Fibroblast of the aortic adventitia (primary cell): ENCODE measurements around the gene OGDH. TPM values are rescaled to one million over a fixed set of nuclear protein-coding genes. Genes with fewer than 3 reads are reported as not detected.
A peak's percentile ranks its signal among the peaks of the same experiment; 100 is the strongest.

ENCODE experiments used
- DNase-seq: peaks from one replicate; pipeline ENCODE4 v3.0.0-alpha.2; 2010; ENCODE audit warnings: low read depth
- H3K4me3 ChIP-seq: 2 replicates; pipeline ENCODE4 v1.5.1; 2011; ENCODE audit warnings: low read depth, mild to moderate bottlenecking, control low read depth, low read length, moderate library complexity
- CTCF ChIP-seq: IDR thresholded peaks from 2 replicates; pipeline ENCODE4 v1.5.1; 2011; ENCODE audit warnings: mild to moderate bottlenecking, low read length, control low read depth, inconsistent platforms; ENCODE audit not compliant: insufficient read depth
- total RNA-seq: library from RNA; depleted of rRNA; stranded (reverse); fragments of >200 nt; gene quantifications from 2 replicates; pipeline ENCODE4 v1.2.3, GENCODE V29; 2012; ENCODE audit warnings: low replicate concordance

Gene OGDH
- total RNA-seq, 1 donor = 85.6 TPM

- H3K4me3 ChIP-seq = no peak overlapping the region
- DNase-seq = no peak
- no peak for TF ChIP-seq CTCF
Observed at GRCh38 chr7:44618045-44618444, 11.6 kb downstream of the OGDH start.

GRCh38 chr7:44618753-44619152, 12.3 kb downstream of the OGDH start:
- H3K4me3 ChIP-seq = no peak overlapping the region
- TF ChIP-seq CTCF = no peak
- DNase-seq = no peak

GRCh38 chr7:44621034-44621749, 14.8 kb downstream of the OGDH start:
- DNase-seq = peak; percentile 54
- TF ChIP-seq CTCF = no peak
- H3K4me3 ChIP-seq = no peak overlapping the region

GRCh38 chr7:44621750-44622103, 15.3 kb downstream of the OGDH start:
- DNase-seq = no peak
- H3K4me3 ChIP-seq = no peak overlapping the region
- no peak for TF ChIP-seq CTCF

- no peak overlapping the region for H3K4me3 ChIP-seq
- no peak for TF ChIP-seq CTCF
- no peak for DNase-seq
Observed at GRCh38 chr7:44622342-44623151, 16.1 kb downstream of the OGDH start.

- H3K4me3 ChIP-seq = no peak overlapping the region
- no peak for TF ChIP-seq CTCF
- no peak for DNase-seq
Observed at GRCh38 chr7:44624318-44624717, 17.9 kb downstream of the OGDH start.
